ENCODE data around the gene SUSD6. TPM values are rescaled to one million over a fixed set of nuclear protein-coding genes. Genes with fewer than 3 reads are reported as not detected.
A peak's percentile ranks its signal among the peaks of the same experiment; 100 is the strongest.

The SUSD6 gene
- total and polyA plus RNA-seq, 2 experiments from 2014 or later = 2.8 to 3.4 TPM

DNA sequence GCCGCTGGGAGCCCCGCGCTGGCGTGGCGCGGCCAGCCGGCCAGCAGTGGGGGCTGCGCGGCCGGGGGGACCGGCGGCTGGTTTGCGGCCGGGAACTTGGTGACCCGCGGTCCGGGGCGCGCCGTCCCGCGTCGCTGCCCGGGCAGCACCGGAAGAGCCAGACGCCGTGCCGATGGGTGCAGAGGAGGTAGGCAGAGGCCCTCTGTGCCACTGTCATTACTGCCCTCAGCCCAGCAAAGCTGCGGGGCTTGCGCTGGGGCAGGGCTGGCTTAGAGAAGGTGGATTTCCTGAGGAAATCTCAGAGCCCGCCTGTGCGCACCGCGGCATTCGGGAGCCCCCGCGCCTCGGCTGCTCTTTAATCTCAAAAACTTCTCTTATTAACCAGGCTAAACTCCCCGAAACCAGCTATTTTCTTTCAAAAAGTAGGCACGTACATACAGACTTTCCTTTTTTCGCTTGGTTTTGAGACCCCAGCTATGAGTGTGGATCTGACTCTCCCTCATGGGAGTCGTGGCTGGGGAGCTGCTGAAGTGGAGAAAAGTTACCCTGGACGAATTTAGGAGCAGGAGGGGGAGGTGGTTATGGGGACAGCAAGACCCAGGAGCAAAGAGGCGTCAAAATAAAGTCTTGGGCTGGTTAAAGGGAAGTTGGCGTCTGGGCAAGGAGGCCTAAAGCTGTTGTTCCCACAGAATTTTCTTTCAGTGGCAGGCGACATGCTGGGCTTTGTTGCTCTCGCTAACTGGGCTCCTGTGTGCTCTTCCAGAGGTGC, 802 bp downstream of the SUSD6 start:
- no peaks in the 10 kb centered on the region; the same call in 1 of the 2 replicates for H3F3A ChIP-seq (replicated peaks; ENCODE audit: low read depth)
- DNase-seq (ENCODE audit: low spot score) (peak; percentile 61), ATAC-seq (peak; percentile 48)
- H3K9me3 Mint-ChIP-seq = no peaks in the 10 kb centered on the region
- H3K4me2 ChIP-seq = peak overlapping the region; percentile 97
- no peaks in the 10 kb centered on the region for H3K36me3 ChIP-seq (ENCODE audit: insufficient read depth)
- peaks cover 16% of the 10 kb centered on the region for H3K4me1 ChIP-seq (ENCODE audit: insufficient read depth)
- peaks cover 43% of the 10 kb centered on the region for H3K4me1 Mint-ChIP-seq
- no peak overlapping the region for H3K27ac Mint-ChIP-seq
- H2AFZ ChIP-seq = peak overlapping the region; percentile 100
- peaks cover 12% of the 10 kb centered on the region for H3K27me3 Mint-ChIP-seq (ENCODE audit: insufficient read depth, low read depth, poor library complexity)
- peak overlapping the region; percentile 74 for H3K4me3 Mint-ChIP-seq
- H3K79me2 ChIP-seq (replicated peaks; ENCODE audit: insufficient read depth) = no peaks in the 10 kb centered on the region
- H3K9me2 ChIP-seq (ENCODE audit: insufficient read depth) = no peaks in the 10 kb centered on the region
- H3K4me3 ChIP-seq = peak overlapping the region; percentile 86
- no peaks in the 10 kb centered on the region; the same call in 2 of the 3 replicates for H3K36me3 Mint-ChIP-seq (ENCODE audit: low read depth)
- H3K27me3 ChIP-seq (ENCODE audit: insufficient read depth) = peaks cover 19% of the 10 kb centered on the region
- TF ChIP-seq STAT1 (IDR thresholded peaks at IDR 0.05; ENCODE audit: unreplicated experiment) (no peak), REST (IDR thresholded peaks at IDR 0.05; ENCODE audit: unreplicated experiment) (no peak)
- H3K27ac ChIP-seq (ENCODE audit: low read depth) = no peak overlapping the region
- no peaks in the 10 kb centered on the region for H4K20me1 ChIP-seq (replicated peaks; ENCODE audit: insufficient read depth)

GRCh38 chr14:69612783-69613130, 1.4 kb downstream of the SUSD6 start:
- Histone ChIP-seq H3K27ac (ENCODE audit: low read depth) (no peak overlapping the region), H4K20me1 (replicated peaks; ENCODE audit: insufficient read depth) (no peaks in the 10 kb centered on the region), H3K36me3 (ENCODE audit: insufficient read depth) (no peaks in the 10 kb centered on the region), H2AFZ (peak overlapping the region; percentile 100), H3K4me3 (peak overlapping the region; percentile 86), H3F3A (replicated peaks; ENCODE audit: low read depth) (no peaks in the 10 kb centered on the region; the same call in 1 of the 2 replicates), H3K79me2 (replicated peaks; ENCODE audit: insufficient read depth) (no peaks in the 10 kb centered on the region), H3K4me2 (peak overlapping the region; percentile 97), H3K4me1 (ENCODE audit: insufficient read depth) (peaks cover 16% of the 10 kb centered on the region), H3K9me2 (ENCODE audit: insufficient read depth) (no peaks in the 10 kb centered on the region), H3K27me3 (ENCODE audit: insufficient read depth) (peaks cover 19% of the 10 kb centered on the region)
- H3K36me3 Mint-ChIP-seq (ENCODE audit: low read depth) = no peaks in the 10 kb centered on the region; the same call in 2 of the 3 replicates
- DNase-seq (ENCODE audit: low spot score) (no peak), ATAC-seq (no peak)
- peaks cover 12% of the 10 kb centered on the region for H3K27me3 Mint-ChIP-seq (ENCODE audit: insufficient read depth, low read depth, poor library complexity)
- H3K27ac Mint-ChIP-seq = no peak overlapping the region
- peak overlapping the region; percentile 74 for H3K4me3 Mint-ChIP-seq
- H3K9me3 Mint-ChIP-seq = no peaks in the 10 kb centered on the region
- TF ChIP-seq EZH2 (IDR thresholded peaks at IDR 0.05; ENCODE audit: low read depth, unreplicated experiment) (no peak), CREB1 (CRISPR knock-in tag; IDR thresholded peaks at IDR 0.05; ENCODE audit: low read depth) (no peak), ZNF331 (CRISPR knock-in tag; IDR thresholded peaks at IDR 0.05; ENCODE audit: low read depth) (no peak), CTCF (conservative IDR thresholded peaks at IDR 0.05; ENCODE audit: low read depth in 2 of 2) (peak; percentile 13 to 31; a peak in 2 of 4 replicates)
- H3K4me1 Mint-ChIP-seq = peaks cover 46% of the 10 kb centered on the region

Measured in GM23338 (cell line).